ENCODE measurements around the gene WDR33. TPM values are rescaled to one million over a fixed set of nuclear protein-coding genes. Genes with fewer than 3 reads are reported as not detected.
"Not testable (repeated sequence)": the region's sequence is repeated elsewhere in the genome, so short reads cannot be mapped to it uniquely, and the experiment has no call there.

The WDR33 gene
- total and polyA plus RNA-seq, 4 donors, result 8.2 to 37.5 (median 22.4) TPM

DNA sequence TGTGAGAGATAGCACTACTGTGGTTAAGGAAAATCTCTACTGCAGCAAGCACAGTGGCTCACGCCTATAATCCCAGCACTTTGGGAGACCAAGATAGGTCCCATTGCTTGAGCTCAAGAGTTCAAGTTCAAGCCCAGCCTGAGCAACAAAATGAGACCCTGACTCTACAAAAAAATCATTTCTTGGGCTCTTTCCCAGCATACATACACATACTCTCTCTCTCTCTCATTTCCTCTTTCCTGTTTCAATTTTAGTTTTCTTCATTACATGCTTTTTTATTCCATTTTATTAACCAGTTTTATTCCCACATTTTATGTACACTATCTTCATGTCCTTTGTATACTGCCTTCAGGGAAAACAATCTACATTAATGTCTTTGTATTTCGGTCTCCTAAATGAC is 14.6 kb downstream of the WDR33 start:
- 93% methylated on average over 2 of the region's 2 CpGs for WGBS
- H3K4me1 ChIP-seq (ENCODE audit: control insufficient read depth in 4 of 4, insufficient read depth in 4 of 4, low read length in 3 of 4), result peaks cover 0 to 9% (median 3%) of the 10 kb centered on the region in 4 donors
- no peaks in the 10 kb centered on the region for H3K27me3 ChIP-seq (ENCODE audit: control insufficient read depth in 4 of 4, insufficient read depth in 4 of 4, low read length in 3 of 4)
- no peak overlapping the region for H3K9ac ChIP-seq (ENCODE audit: low read depth in 1 of 2, low read length in 2 of 2)
- no peak overlapping the region for H3K4me3 ChIP-seq (ENCODE audit: low read depth in 1 of 3, low read length in 3 of 3)
- no peak overlapping the region for H3K27ac ChIP-seq (ENCODE audit: low read depth in 1 of 2, low read length in 2 of 2)
- no peaks in the 10 kb centered on the region for H3K36me3 ChIP-seq (ENCODE audit: control insufficient read depth in 4 of 4, insufficient read depth in 3 of 4, low read depth in 1 of 4, low read length in 3 of 4)
- TF ChIP-seq FOXA2 (IDR thresholded peaks at IDR 0.05) (no peak), RAD21 (IDR thresholded peaks at IDR 0.05) (no peak), ATF3 (IDR thresholded peaks at IDR 0.05) (no peak), GABPA (IDR thresholded peaks at IDR 0.05 in 1 of 2, conservative IDR thresholded peaks at IDR 0.05 in 1 of 2) (no peak), TAF1 (conservative IDR thresholded peaks at IDR 0.05) (no peak), JUND (IDR thresholded peaks at IDR 0.05) (no peak), EGR1 (IDR thresholded peaks at IDR 0.05; ENCODE audit: low read depth in 2 of 2) (no peak), HNF4A (conservative IDR thresholded peaks at IDR 0.05) (no peak), YY1 (IDR thresholded peaks at IDR 0.05) (no peak)
- no peaks in the 10 kb centered on the region for H3K9me3 ChIP-seq (ENCODE audit: control insufficient read depth in 4 of 4, low read length in 3 of 4)
- DNase-seq (ENCODE audit: low spot score), result no peak

DNA sequence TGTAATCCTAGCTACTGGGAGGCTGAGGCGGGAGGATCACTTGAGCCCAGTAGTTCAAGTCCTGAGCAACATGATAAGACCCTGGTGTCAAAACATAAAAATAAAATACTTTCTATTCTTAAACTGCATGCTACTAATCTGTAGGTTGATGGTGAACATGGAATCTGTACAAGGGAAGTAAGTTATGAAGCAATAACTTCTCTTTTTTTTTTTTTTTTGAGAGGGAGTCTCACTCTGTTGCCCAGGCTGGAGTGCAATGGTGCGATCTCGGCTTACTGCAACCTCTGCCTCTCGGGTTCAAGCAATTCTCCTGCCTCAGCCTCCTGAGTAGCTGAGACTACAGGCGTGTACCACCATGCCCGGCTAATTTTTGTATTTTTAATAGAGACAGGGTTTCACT is 16.1 kb downstream of the WDR33 start:
- H3K27ac ChIP-seq (ENCODE audit: low read depth in 1 of 2, low read length in 2 of 2); H3K4me3 ChIP-seq (ENCODE audit: low read depth in 1 of 3, low read length in 3 of 3): not testable (repeated sequence)
- 92% methylated on average over 6 of the region's 6 CpGs for WGBS

DNA sequence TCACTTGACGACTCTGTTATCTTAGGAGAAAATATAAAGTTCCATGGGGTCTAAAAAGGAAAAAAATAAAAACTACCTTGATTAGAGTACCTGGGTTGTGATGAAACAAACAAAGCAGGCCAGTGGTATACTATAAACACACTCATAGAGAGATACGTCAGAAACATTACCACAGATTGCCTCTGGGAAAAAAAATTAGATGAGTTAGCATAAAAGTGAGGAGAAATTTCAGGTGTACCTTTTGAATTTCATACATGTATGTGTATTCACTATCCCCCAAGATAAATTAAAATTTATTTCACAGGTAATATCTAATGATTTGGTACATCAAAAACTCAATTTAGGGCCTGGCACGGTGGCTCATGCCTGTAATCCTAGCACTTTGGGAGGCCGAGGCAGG is 18.2 kb downstream of the WDR33 start:
- Histone ChIP-seq H3K9me3 (ENCODE audit: control insufficient read depth in 4 of 4, low read length in 3 of 4) (no peaks in the 10 kb centered on the region), H3K9ac (ENCODE audit: low read depth in 1 of 2, low read length in 2 of 2) (no peak overlapping the region), H3K4me1 (ENCODE audit: control insufficient read depth in 4 of 4, insufficient read depth in 4 of 4, low read length in 3 of 4) (peaks cover 0 to 7% (median 3%) of the 10 kb centered on the region in 4 donors), H3K27ac (ENCODE audit: low read depth in 1 of 2, low read length in 2 of 2) (no peak overlapping the region), H3K36me3 (ENCODE audit: control insufficient read depth in 4 of 4, insufficient read depth in 3 of 4, low read depth in 1 of 4, low read length in 3 of 4) (no peaks in the 10 kb centered on the region), H3K4me3 (ENCODE audit: low read depth in 1 of 3, low read length in 3 of 3) (no peak overlapping the region), H3K27me3 (ENCODE audit: control insufficient read depth in 4 of 4, insufficient read depth in 4 of 4, low read length in 3 of 4) (no peaks in the 10 kb centered on the region)
- 91% methylated on average over 4 of the region's 4 CpGs for WGBS
- no peak for DNase-seq (ENCODE audit: low spot score)
- TF ChIP-seq MAX (IDR thresholded peaks at IDR 0.05) (no peak), RXRA (IDR thresholded peaks at IDR 0.05) (no peak), REST (IDR thresholded peaks at IDR 0.05) (no peak), ATF3 (IDR thresholded peaks at IDR 0.05) (no peak), RAD21 (IDR thresholded peaks at IDR 0.05) (no peak), EGR1 (IDR thresholded peaks at IDR 0.05; ENCODE audit: low read depth in 2 of 2) (no peak), FOXA2 (IDR thresholded peaks at IDR 0.05) (no peak), JUND (IDR thresholded peaks at IDR 0.05) (no peak), FOXA1 (IDR thresholded peaks at IDR 0.05) (no peak), TAF1 (conservative IDR thresholded peaks at IDR 0.05) (no peak), GABPA (IDR thresholded peaks at IDR 0.05 in 1 of 2, conservative IDR thresholded peaks at IDR 0.05 in 1 of 2) (no peak), HNF4G (IDR thresholded peaks at IDR 0.05) (no peak), ZBTB33 (IDR thresholded peaks at IDR 0.05) (no peak), HNF4A (conservative IDR thresholded peaks at IDR 0.05) (no peak), NR2F2 (IDR thresholded peaks at IDR 0.05) (no peak), YY1 (IDR thresholded peaks at IDR 0.05) (no peak), SP1 (IDR thresholded peaks at IDR 0.05) (no peak)
- TF ChIP-seq, protein P1, sequence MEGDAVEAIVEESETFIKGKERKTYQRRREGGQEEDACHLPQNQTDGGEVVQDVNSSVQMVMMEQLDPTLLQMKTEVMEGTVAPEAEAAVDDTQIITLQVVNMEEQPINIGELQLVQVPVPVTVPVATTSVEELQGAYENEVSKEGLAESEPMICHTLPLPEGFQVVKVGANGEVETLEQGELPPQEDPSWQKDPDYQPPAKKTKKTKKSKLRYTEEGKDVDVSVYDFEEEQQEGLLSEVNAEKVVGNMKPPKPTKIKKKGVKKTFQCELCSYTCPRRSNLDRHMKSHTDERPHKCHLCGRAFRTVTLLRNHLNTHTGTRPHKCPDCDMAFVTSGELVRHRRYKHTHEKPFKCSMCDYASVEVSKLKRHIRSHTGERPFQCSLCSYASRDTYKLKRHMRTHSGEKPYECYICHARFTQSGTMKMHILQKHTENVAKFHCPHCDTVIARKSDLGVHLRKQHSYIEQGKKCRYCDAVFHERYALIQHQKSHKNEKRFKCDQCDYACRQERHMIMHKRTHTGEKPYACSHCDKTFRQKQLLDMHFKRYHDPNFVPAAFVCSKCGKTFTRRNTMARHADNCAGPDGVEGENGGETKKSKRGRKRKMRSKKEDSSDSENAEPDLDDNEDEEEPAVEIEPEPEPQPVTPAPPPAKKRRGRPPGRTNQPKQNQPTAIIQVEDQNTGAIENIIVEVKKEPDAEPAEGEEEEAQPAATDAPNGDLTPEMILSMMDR (IDR thresholded peaks at IDR 0.05; ENCODE audit: low read depth, low read length, missing input control), result no peak

More for the DNA sequence above, 16.1 kb downstream of the WDR33 start:
- H3K27me3 ChIP-seq (ENCODE audit: control insufficient read depth in 4 of 4, insufficient read depth in 4 of 4, low read length in 3 of 4); H3K4me1 ChIP-seq (ENCODE audit: control insufficient read depth in 4 of 4, insufficient read depth in 4 of 4, low read length in 3 of 4); H3K36me3 ChIP-seq (ENCODE audit: control insufficient read depth in 4 of 4, insufficient read depth in 3 of 4, low read depth in 1 of 4, low read length in 3 of 4); H3K9me3 ChIP-seq (ENCODE audit: control insufficient read depth in 4 of 4, low read length in 3 of 4); H3K9ac ChIP-seq (ENCODE audit: low read depth in 1 of 2, low read length in 2 of 2); DNase-seq (ENCODE audit: low spot score): not testable (repeated sequence)

Data from liver (tissue), 9 donors.